Peyer's patch (tissue), 4 donors: ENCODE measurements around the gene LSM3. TPM values are rescaled to one million over a fixed set of nuclear protein-coding genes. Genes with fewer than 3 reads are reported as not detected.

Experiments used
- DNase-seq, 3 donors: peaks; one replicate each; pipeline ENCODE4 v3.0.0-alpha.2; 2017 to 2019
- H3K27ac ChIP-seq, 4 donors: fragments of 200-600 bp; sonication (generic); one replicate each; pipeline ENCODE4 v1.5.1; 2016 to 2019
- H3K27me3 ChIP-seq, 2 donors: fragments of 200-600 bp; sonication (generic); one replicate each; pipeline ENCODE4 v1.5.1; 2019
- H3K36me3 ChIP-seq, 3 donors: fragments of 200-600 bp; sonication (generic); one replicate each; pipeline ENCODE4 v1.5.1; 2016 to 2019
- H3K4me1 ChIP-seq, 4 donors: fragments of 200-600 bp; sonication (generic); one replicate each; pipeline ENCODE4 v1.5.1; 2016 to 2019
- H3K4me3 ChIP-seq, 4 donors: fragments of 200-600 bp; sonication (generic); 1 replicate in 3 of 4; 2 replicates in 1 of 4; pipeline ENCODE4 v1.5.1; 2016 to 2019; ENCODE audit warnings: mild to moderate bottlenecking in 1 of 4
- H3K9me3 ChIP-seq, 4 donors: fragments of 200-600 bp; sonication (generic); one replicate each; pipeline ENCODE4 v1.5.1; 2016 to 2019; ENCODE audit warnings: mild to moderate bottlenecking in 1 of 4
- CTCF ChIP-seq, 6 experiments: fragments of 450-650 bp in 4 of 6; fragments of 200-600 bp in 2 of 6; sonication (generic) in 1 of 6; IDR thresholded peaks; one replicate each; pipeline ENCODE4 v1.5.1; 2017 to 2019; ENCODE audit warnings: antibody characterized with exemption in 6 of 6, mild to moderate bottlenecking in 3 of 6, moderate library complexity in 1 of 6
- POLR2A ChIP-seq, 2 donors: fragments of 450-650 bp; IDR thresholded peaks; one replicate each; pipeline ENCODE4 v1.5.1; 2017; ENCODE audit warnings: antibody characterized with exemption in 2 of 2, mild to moderate bottlenecking in 2 of 2, moderate library complexity in 2 of 2
- total RNA-seq, 4 donors: library from RNA; depleted of rRNA; stranded (reverse); fragments of >200 nt; gene quantifications; one replicate each; pipeline ENCODE4 v1.1.0, GENCODE V29; 2016

The LSM3 gene
- total RNA-seq, 4 donors from 2014 or later = 4.6 to 10.7 (median 7.0) TPM

- Histone ChIP-seq H3K36me3 (peaks cover 0 to 91% (median 0%) of the 10 kb centered on the region in 3 donors), H3K4me1 (no peaks in the 10 kb centered on the region), H3K4me3 (no peak overlapping the region), H3K27ac (no peak overlapping the region), H3K9me3 (no peaks in the 10 kb centered on the region), H3K27me3 (no peaks in the 10 kb centered on the region)
- TF ChIP-seq POLR2A (IDR thresholded peaks at IDR 0.05) (no peak), CTCF (IDR thresholded peaks at IDR 0.05) (no peak)
- no peak for DNase-seq
Observed at GRCh38 chr3:14154895-14155440, 23.6 kb upstream of the LSM3 start.

DNA sequence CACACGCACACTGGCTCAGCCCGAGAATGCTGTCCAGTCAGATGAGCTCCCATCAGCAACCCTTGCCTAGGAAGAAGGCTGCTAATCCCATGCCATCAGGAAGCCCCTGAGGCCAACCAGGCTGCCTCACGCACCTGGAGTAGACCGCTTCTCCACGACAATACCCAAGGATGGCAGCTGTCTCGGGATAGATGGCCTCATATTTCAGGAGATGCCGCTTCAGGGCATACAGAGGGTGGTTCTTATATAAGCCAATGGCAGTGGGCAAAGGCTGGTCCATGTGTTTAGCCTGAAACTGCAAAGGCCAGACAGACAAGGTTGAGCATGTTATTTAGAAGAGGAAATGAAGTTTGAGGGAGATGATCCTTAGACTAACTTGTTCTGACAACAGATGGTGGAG lies 22.4 kb upstream of the LSM3 start:
- Histone ChIP-seq H3K27me3 (no peaks in the 10 kb centered on the region), H3K4me1 (no peaks in the 10 kb centered on the region), H3K27ac (no peak overlapping the region), H3K9me3 (no peaks in the 10 kb centered on the region), H3K4me3 (no peak overlapping the region), H3K36me3 (peaks cover 0 to 92% (median 0%) of the 10 kb centered on the region in 3 donors)
- no peak for DNase-seq
- TF ChIP-seq POLR2A (IDR thresholded peaks at IDR 0.05) = no peak
- TF ChIP-seq CTCF (IDR thresholded peaks at IDR 0.05) = no peak

- no peak overlapping the region for H3K4me3 ChIP-seq
- H3K9me3 ChIP-seq = peaks cover 0 to under 1% (median 0%) of the 10 kb centered on the region in 4 donors
- no peak overlapping the region for H3K27ac ChIP-seq
- no peaks in the 10 kb centered on the region for H3K4me1 ChIP-seq
- H3K36me3 ChIP-seq = peaks cover 0 to 92% (median 0%) of the 10 kb centered on the region in 3 donors
- no peaks in the 10 kb centered on the region for H3K27me3 ChIP-seq
- TF ChIP-seq POLR2A (IDR thresholded peaks at IDR 0.05) = no peak
- TF ChIP-seq CTCF (IDR thresholded peaks at IDR 0.05) = no peak
- DNase-seq = no peak
Observed at GRCh38 chr3:14156843-14157561, 21.6 kb upstream of the LSM3 start.

DNA sequence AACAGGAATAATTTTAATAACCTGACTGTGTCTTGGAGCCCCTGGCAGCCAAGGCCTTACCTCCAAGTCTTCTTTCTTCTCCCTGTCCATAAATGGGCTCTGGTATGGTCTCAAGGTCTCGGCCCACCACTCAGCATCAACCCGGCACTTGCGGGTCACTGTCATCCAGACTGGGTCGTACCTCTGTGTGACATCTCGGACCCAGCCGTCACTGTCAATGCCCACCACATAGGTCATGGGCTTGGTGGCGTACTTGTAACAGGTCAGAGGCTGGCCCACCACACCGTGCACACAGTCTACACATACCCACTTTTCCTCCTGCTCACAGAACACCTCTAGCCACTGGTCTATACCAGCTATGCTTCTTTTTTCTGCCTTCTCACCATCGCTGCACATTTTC lies 20.7 kb upstream of the LSM3 start:
- DNase-seq = no peak
- TF ChIP-seq CTCF (IDR thresholded peaks at IDR 0.05) (no peak), POLR2A (IDR thresholded peaks at IDR 0.05) (no peak)
- no peak overlapping the region for H3K4me3 ChIP-seq
- H3K4me1 ChIP-seq = no peaks in the 10 kb centered on the region
- no peak overlapping the region for H3K27ac ChIP-seq
- H3K27me3 ChIP-seq = no peaks in the 10 kb centered on the region
- peaks cover 0 to 92% (median 0%) of the 10 kb centered on the region in 3 donors for H3K36me3 ChIP-seq
- peaks cover 0 to 6% (median 0%) of the 10 kb centered on the region in 4 donors for H3K9me3 ChIP-seq

GRCh38 chr3:14158370-14158769 lies 20.2 kb upstream of the LSM3 start:
- TF ChIP-seq CTCF (IDR thresholded peaks at IDR 0.05) = no peak
- TF ChIP-seq POLR2A (IDR thresholded peaks at IDR 0.05) = no peak
- Histone ChIP-seq H3K36me3 (peaks cover 0 to 92% (median 0%) of the 10 kb centered on the region in 3 donors), H3K4me1 (no peaks in the 10 kb centered on the region), H3K4me3 (no peak overlapping the region), H3K27ac (no peak overlapping the region), H3K27me3 (no peaks in the 10 kb centered on the region), H3K9me3 (peaks cover 0 to 6% (median 0%) of the 10 kb centered on the region in 4 donors)
- no peak for DNase-seq
